Neural cell (in vitro differentiated cells): ENCODE results near the gene ORM1. TPM values are rescaled to one million over a fixed set of nuclear protein-coding genes. Genes with fewer than 3 reads are reported as not detected.

Source experiments
- H2AFZ ChIP-seq: fragments of 200-600, 300-800 bp; sonication (generic), shearing (Covaris generic); 2 replicates; pipeline ENCODE4 v1.6.0; 2014; ENCODE audit warnings: low read depth, mild to moderate bottlenecking, antibody characterized with exemption, low read length, moderate library complexity
- H3F3A ChIP-seq: fragments of 200-600 bp; shearing (Covaris generic); 2 replicates; pipeline ENCODE4 v1.6.1; 2016; ENCODE audit warnings: mild to moderate bottlenecking, moderate library complexity, mixed read lengths, antibody characterized with exemption, low read length; ENCODE audit not compliant: insufficient read depth, poor library complexity, severe bottlenecking
- H3K27ac ChIP-seq: fragments of 200-600, 300-800 bp; sonication (generic), shearing (Covaris generic); 2 replicates; pipeline ENCODE4 v1.5.1; 2014; ENCODE audit warnings: mild to moderate bottlenecking, low read length, moderate library complexity
- H3K27me3 ChIP-seq: fragments of 300-800, 200-600 bp; sonication (generic), shearing (Covaris generic); 2 replicates; pipeline ENCODE4 v1.6.0; 2014; ENCODE audit warnings: mild to moderate bottlenecking, low read depth, low read length, moderate library complexity; ENCODE audit not compliant: insufficient read depth
- H3K36me3 ChIP-seq: fragments of 300-800, 200-600 bp; sonication (generic), shearing (Covaris generic); 2 replicates; pipeline ENCODE4 v1.5.1; 2014; ENCODE audit warnings: mild to moderate bottlenecking, antibody characterized with exemption, low read length, moderate library complexity; ENCODE audit not compliant: insufficient read depth
- H3K4me2 ChIP-seq: fragments of 300-800, 200-600 bp; sonication (generic), shearing (Covaris generic); 2 replicates; pipeline ENCODE4 v1.6.0; 2014; ENCODE audit warnings: mild to moderate bottlenecking, low read length
- H3K4me3 ChIP-seq: fragments of 300-800, 200-600 bp; sonication (generic), shearing (Covaris generic); 2 replicates; pipeline ENCODE4 v1.5.1; 2014; ENCODE audit warnings: mild to moderate bottlenecking, low read length, moderate library complexity
- H3K79me2 ChIP-seq: fragments of 200-600 bp; shearing (Covaris generic); replicated peaks from 2 replicates; pipeline ENCODE4 v1.6.0; 2014; ENCODE audit warnings: mild to moderate bottlenecking, low read length, moderate library complexity; ENCODE audit not compliant: insufficient read depth
- H3K9ac ChIP-seq: fragments of 300-800, 200-600 bp; sonication (generic), shearing (Covaris generic); 2 replicates; pipeline ENCODE4 v1.6.1; 2016; ENCODE audit warnings: mild to moderate bottlenecking, low read length, mixed read lengths
- H3K9me2 ChIP-seq: fragments of 200-600 bp; shearing (Covaris generic); 2 replicates; pipeline ENCODE4 v1.6.1; 2016; ENCODE audit warnings: mild to moderate bottlenecking, low read length, mixed read lengths; ENCODE audit not compliant: insufficient read depth
- H3K9me3 ChIP-seq: fragments of 200-600, 300-800 bp; sonication (generic), shearing (Covaris generic); 2 replicates; pipeline ENCODE4 v1.6.1; 2016; ENCODE audit warnings: mild to moderate bottlenecking, mixed run types, low read length, moderate library complexity, mixed read lengths
- H4K20me1 ChIP-seq: fragments of 200-600 bp; shearing (Covaris generic); 2 replicates; pipeline ENCODE4 v1.6.1; 2016; ENCODE audit warnings: mild to moderate bottlenecking, mixed run types; ENCODE audit not compliant: insufficient read depth
- CTCF ChIP-seq: fragments of 450-650 bp; IDR thresholded peaks from 2 replicates; pipeline ENCODE4 v1.5.1; 2014; ENCODE audit warnings: antibody characterized with exemption, mild to moderate bottlenecking, moderate library complexity; ENCODE audit not compliant: poor library complexity, severe bottlenecking
- EP300 ChIP-seq: fragments of 450-650 bp; conservative IDR thresholded peaks from 2 replicates; pipeline ENCODE4 v1.6.1; 2014; ENCODE audit warnings: antibody characterized with exemption, mild to moderate bottlenecking, moderate library complexity; ENCODE audit not compliant: poor library complexity, severe bottlenecking
- EZH2 ChIP-seq: fragments of 200-600, 300-800 bp; shearing (Covaris generic), sonication (generic); IDR thresholded peaks from 2 replicates; pipeline ENCODE4 v1.6.1; 2014; ENCODE audit warnings: antibody characterized with exemption, low read length, borderline replicate concordance, mild to moderate bottlenecking; ENCODE audit not compliant: insufficient read depth, poor library complexity, severe bottlenecking
- MXI1 ChIP-seq: fragments of 450-650 bp; conservative IDR thresholded peaks from 2 replicates; pipeline ENCODE4 v1.6.1; 2014; ENCODE audit warnings: antibody characterized with exemption, mild to moderate bottlenecking; ENCODE audit not compliant: poor library complexity, severe bottlenecking
- POLR2AphosphoS5 ChIP-seq: IDR thresholded peaks from 2 replicates; pipeline ENCODE4 v1.6.1; 2012
- RAD21 ChIP-seq: fragments of 450-650 bp; conservative IDR thresholded peaks from 2 replicates; pipeline ENCODE4 v1.6.1; 2014; ENCODE audit warnings: antibody characterized with exemption, mild to moderate bottlenecking, moderate library complexity
- SMC3 ChIP-seq: fragments of 450-650 bp; conservative IDR thresholded peaks from 2 replicates; pipeline ENCODE4 v1.6.1; 2014; ENCODE audit warnings: antibody characterized with exemption, mild to moderate bottlenecking, moderate library complexity; ENCODE audit not compliant: poor library complexity
- TAF1 ChIP-seq: IDR thresholded peaks from 2 replicates; pipeline ENCODE4 v1.6.1; 2012; ENCODE audit warnings: low read depth
- polyA plus RNA-seq: library from polyadenylated mRNA; depleted of rRNA; stranded (reverse); fragments of >200 nt; gene quantifications from 2 replicates; pipeline ENCODE4 v1.2.3, GENCODE V29; 2014
- TF ChIP-seq, protein P1 (sequence below): IDR thresholded peaks from 2 replicates; pipeline ENCODE4 v1.6.1; 2012; ENCODE audit warnings: borderline replicate concordance

The ORM1 gene
- polyA plus RNA-seq, 1 donor from 2014 or later, result not detected

DNA sequence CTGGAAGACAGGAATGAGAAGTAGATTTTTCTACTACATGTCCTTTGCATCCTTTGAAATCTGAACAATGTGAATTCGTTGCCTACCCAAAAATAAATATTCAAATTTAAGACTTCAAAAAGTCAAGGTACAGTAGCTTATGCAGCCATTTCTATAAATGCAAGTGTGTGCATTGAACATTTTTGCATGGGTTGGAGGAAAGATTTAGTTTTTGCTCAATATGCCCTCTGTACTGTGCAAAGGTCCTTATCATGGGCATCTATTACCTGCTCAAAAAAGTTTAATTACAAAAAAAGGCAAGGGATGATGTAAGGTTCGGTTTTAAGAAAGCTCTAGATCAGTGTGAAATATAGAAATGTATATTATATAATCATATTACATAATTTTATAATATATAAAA, 42.3 kb downstream of the ORM1 start:
- H3K27me3 ChIP-seq, result no peaks in the 10 kb centered on the region
- no peak overlapping the region for H3K4me2 ChIP-seq
- no peak overlapping the region for H3K9ac ChIP-seq
- H3F3A ChIP-seq, result no peaks in the 10 kb centered on the region
- no peak for TF ChIP-seq RAD21
- no peak for TF ChIP-seq TAF1
- no peaks in the 10 kb centered on the region for H4K20me1 ChIP-seq
- no peak overlapping the region for H2AFZ ChIP-seq
- no peaks in the 10 kb centered on the region for H3K36me3 ChIP-seq
- no peaks in the 10 kb centered on the region for H3K79me2 ChIP-seq
- no peaks in the 10 kb centered on the region for H3K9me3 ChIP-seq
- no peak overlapping the region for H3K27ac ChIP-seq
- H3K4me3 ChIP-seq, result no peak overlapping the region
- no peaks in the 10 kb centered on the region for H3K9me2 ChIP-seq

- H3K36me3 ChIP-seq, result no peaks in the 10 kb centered on the region
- H3K79me2 ChIP-seq, result no peaks in the 10 kb centered on the region
- H3K4me3 ChIP-seq, result no peak overlapping the region
- H3K27me3 ChIP-seq, result no peaks in the 10 kb centered on the region
- TF ChIP-seq MXI1 (no peak), RAD21 (no peak), POLR2AphosphoS5 (no peak), EZH2 (no peak), CTCF (no peak), TAF1 (no peak), SMC3 (no peak), EP300 (no peak)
- TF ChIP-seq, protein P1, sequence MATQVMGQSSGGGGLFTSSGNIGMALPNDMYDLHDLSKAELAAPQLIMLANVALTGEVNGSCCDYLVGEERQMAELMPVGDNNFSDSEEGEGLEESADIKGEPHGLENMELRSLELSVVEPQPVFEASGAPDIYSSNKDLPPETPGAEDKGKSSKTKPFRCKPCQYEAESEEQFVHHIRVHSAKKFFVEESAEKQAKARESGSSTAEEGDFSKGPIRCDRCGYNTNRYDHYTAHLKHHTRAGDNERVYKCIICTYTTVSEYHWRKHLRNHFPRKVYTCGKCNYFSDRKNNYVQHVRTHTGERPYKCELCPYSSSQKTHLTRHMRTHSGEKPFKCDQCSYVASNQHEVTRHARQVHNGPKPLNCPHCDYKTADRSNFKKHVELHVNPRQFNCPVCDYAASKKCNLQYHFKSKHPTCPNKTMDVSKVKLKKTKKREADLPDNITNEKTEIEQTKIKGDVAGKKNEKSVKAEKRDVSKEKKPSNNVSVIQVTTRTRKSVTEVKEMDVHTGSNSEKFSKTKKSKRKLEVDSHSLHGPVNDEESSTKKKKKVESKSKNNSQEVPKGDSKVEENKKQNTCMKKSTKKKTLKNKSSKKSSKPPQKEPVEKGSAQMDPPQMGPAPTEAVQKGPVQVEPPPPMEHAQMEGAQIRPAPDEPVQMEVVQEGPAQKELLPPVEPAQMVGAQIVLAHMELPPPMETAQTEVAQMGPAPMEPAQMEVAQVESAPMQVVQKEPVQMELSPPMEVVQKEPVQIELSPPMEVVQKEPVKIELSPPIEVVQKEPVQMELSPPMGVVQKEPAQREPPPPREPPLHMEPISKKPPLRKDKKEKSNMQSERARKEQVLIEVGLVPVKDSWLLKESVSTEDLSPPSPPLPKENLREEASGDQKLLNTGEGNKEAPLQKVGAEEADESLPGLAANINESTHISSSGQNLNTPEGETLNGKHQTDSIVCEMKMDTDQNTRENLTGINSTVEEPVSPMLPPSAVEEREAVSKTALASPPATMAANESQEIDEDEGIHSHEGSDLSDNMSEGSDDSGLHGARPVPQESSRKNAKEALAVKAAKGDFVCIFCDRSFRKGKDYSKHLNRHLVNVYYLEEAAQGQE, result no peak
- no peaks in the 10 kb centered on the region for H3K9me2 ChIP-seq
- no peaks in the 10 kb centered on the region for H3K9me3 ChIP-seq
- H3K4me2 ChIP-seq, result no peak overlapping the region
- no peak overlapping the region for H2AFZ ChIP-seq
- no peak overlapping the region for H3K9ac ChIP-seq
- H3K27ac ChIP-seq, result no peak overlapping the region
- H4K20me1 ChIP-seq, result no peaks in the 10 kb centered on the region
- no peaks in the 10 kb centered on the region for H3F3A ChIP-seq
Measured at GRCh38 chr9:114366334-114367128, 43.6 kb downstream of the ORM1 start.
